GM12865 (cell line): ENCODE data around the gene LRRC59.
"Not testable (repeated sequence)": the region's sequence is repeated elsewhere in the genome, so short reads cannot be mapped to it uniquely, and the experiment has no call there.

Experiments
- DNase-seq: peaks from one replicate; pipeline ENCODE4 v3.0.0; 2010; ENCODE audit warnings: low read depth
- H3K4me3 ChIP-seq: 2 replicates; pipeline ENCODE4 v1.5.1; 2011; ENCODE audit warnings: mild to moderate bottlenecking, low read depth, low read length, control low read depth
- TF ChIP-seq, protein P1 (sequence below): IDR thresholded peaks from 2 replicates; pipeline ENCODE4 v1.5.1; 2011; ENCODE audit warnings: low read length, control low read depth, low read depth, inconsistent platforms; ENCODE audit not compliant: insufficient read depth; ENCODE audit errors: missing control alignments

The LRRC59 gene

DNA sequence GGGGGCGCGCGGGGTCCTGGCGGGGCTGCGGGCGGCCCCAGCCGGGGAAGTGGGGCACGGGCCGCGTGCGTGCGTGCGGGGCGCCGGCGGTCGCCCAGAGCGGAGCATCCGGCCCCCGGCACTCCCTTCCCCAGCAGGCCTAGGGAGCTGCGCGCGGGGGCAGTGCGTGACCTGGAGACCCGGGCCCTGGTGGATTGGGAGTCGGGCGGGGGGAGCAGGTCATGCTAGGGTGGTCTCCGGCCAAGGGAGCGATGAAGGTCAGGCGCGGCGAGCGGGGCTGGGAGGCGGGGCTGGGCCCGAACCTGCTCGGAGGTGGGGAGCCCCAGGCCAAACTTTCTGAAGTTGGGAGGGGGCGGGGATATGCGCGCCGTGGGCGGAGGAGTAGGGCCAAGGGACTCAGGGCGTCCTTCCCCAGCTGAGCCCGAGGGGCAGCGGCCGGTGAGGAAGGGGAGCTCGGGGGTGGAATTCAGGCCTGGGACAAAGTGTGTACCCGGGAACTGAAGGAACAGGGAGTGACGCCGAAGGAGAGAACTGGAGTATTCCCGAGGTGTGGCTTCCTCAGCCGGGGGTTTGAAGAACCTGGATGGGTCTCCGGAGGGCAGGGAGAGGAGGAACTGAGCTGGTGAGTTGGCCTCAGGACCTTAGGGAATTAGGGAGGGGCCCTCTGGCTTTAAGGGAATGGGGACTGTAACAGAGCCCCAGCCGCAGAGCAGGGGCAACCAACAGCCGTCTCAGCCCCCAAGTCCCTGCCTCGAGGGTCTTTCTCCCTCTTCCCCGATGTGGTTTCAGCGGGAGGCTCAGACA lies 50.8 kb downstream of the LRRC59 start:
- peak overlapping the region; percentile 73 for H3K4me3 ChIP-seq
- peak; percentile 57 for DNase-seq
- TF ChIP-seq, protein P1, sequence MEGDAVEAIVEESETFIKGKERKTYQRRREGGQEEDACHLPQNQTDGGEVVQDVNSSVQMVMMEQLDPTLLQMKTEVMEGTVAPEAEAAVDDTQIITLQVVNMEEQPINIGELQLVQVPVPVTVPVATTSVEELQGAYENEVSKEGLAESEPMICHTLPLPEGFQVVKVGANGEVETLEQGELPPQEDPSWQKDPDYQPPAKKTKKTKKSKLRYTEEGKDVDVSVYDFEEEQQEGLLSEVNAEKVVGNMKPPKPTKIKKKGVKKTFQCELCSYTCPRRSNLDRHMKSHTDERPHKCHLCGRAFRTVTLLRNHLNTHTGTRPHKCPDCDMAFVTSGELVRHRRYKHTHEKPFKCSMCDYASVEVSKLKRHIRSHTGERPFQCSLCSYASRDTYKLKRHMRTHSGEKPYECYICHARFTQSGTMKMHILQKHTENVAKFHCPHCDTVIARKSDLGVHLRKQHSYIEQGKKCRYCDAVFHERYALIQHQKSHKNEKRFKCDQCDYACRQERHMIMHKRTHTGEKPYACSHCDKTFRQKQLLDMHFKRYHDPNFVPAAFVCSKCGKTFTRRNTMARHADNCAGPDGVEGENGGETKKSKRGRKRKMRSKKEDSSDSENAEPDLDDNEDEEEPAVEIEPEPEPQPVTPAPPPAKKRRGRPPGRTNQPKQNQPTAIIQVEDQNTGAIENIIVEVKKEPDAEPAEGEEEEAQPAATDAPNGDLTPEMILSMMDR = no peak

DNA sequence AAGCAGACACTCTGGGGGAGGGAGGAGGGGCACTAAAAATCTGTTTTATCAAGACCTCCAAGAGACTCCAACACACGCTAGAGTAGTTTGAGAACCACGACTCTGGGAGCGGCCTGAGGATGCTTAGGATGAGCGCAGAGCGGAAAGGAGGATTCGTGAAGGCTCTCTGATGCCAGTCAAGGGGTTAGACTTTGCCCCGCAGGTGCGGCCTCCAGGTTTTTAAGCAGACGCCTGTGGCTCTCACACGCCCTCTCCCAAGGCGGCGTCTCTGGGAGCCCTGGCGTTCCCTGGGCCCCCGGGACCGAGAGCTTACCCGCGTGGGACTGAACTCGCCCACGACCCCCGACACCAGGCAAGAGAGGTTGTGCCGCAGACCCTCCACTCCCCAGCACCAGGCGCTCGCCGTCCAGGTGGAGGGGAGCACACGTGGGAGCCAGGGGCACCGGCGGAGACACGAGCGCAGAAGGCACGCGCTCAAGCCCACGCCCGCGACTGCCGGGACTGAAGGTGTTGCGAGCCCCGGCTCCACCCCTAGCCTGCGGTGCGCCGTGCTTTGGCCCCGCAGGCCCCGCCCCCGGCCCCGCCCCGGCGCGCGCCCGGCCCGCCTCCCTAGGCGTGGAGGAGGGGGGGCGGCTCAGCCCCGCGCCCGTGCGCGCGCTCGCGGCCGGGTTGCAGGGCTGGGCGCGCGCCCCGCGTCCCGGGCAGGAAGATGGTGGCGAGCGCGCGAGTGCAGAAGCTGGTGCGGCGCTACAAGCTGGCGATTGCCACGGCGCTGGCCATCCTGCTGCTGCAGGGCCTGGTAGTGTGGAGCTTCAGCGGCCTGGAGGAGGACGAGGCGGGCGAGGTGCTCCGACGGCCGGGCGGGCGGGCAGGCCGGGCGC lies 51.7 kb downstream of the LRRC59 start, which contains the start of gene XYLT2:
TSS of gene XYLT2 (plus strand) at position 695 of the 881 bp plus-strand sequence. CDS start at position 710, 15 bp downstream.
- H3K4me3 ChIP-seq = peak within 1 kb of the TSS; percentile 73
- TF ChIP-seq, protein P1 = no peak
- peak; percentile 94 for DNase-seq

DNA sequence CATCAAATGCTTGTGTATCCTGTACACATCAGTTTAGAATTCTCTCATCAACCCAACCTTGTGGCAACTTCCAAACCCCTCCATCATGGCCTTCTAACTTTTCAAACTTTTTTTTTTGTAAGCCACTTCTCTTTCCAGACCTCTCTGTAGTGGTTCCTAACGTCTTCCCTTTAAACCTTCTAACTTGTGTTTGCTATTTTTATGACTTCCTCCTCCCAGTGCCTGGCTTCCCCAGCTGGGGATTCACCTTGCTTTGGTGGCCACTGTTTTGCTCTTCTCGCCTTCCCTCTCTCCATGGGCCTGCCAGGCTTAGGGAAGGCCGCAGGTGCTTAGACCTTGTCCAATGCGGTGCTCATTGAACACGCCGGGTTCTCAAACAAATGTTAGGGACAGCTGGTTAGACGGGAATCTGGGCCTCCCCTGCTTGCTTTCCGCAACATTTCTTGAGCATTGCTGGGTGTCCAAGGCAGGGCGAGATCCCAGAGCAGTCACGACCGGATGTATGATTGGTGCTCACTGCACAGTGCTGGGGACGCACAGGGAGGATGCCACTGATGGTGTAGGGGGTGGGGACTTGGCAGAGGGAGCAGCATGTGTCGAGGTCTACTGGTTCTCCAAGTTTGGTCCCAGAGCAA lies 52.5 kb downstream of the LRRC59 start:
- TF ChIP-seq, protein P1 = no peak
- no peak overlapping the region for H3K4me3 ChIP-seq
- no peak for DNase-seq

DNA sequence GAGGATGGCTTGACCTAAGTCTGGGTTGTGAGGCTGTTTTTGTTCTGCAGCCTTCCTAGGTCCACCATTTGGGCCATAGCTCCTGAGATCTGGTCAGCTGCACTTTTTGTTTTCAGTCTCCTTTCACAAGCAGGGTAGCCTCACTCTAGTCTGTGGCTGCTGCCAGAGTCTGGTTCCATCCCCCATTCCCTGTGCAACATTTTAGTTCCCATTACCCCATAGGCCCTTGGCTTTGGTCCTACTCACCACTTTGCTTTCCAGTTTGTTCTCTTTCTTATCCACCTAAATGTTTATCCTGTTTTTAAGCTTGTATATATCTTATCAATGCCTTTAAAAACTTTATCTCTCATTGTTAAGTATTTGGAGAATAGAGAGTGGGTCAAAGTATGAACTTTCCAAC lies 57.9 kb downstream of the LRRC59 start:
- no peak overlapping the region for H3K4me3 ChIP-seq
- no peak for DNase-seq
- TF ChIP-seq, protein P1 = no peak

DNA sequence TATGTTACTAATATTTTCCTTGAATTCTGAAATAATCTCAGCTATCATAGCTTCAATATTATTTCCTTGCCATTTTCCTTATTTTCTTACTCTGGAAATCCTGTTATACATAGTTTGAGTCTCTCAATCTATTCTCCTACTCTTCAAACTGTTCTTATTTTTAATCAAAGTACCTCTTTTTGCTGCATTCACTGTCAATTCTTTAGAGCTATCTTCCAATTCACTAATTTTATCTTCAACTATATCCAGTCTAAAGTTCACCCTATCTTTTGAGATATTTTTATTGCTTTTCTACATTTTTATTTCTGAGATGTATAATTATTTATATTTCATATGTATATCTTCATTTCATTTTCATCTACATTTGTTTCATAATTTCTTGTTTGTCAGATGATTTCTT lies 58.7 kb downstream of the LRRC59 start:
- DNase-seq = no peak
- TF ChIP-seq, protein P1 = no peak
- no peak overlapping the region for H3K4me3 ChIP-seq

DNA sequence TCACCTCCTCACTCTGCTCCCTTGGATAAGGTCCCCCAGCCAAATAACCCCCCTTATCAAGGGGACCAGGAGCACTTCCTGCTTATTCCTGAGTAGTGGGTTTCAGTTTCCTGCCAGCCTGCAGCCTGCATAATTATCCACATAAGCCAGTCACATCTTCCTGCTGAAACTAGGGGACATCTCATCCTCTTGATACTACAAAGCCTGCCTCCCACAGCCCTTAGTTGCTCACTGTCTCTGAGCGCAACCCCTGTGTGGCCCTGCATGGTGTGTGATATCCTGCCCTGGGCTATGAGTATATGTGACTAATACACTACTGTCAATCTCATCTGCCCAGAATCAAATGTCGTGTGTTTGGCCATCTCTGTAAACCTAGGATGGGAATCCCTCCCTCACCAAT lies 59.4 kb downstream of the LRRC59 start:
- no peak for DNase-seq
- no peak overlapping the region for H3K4me3 ChIP-seq

DNA sequence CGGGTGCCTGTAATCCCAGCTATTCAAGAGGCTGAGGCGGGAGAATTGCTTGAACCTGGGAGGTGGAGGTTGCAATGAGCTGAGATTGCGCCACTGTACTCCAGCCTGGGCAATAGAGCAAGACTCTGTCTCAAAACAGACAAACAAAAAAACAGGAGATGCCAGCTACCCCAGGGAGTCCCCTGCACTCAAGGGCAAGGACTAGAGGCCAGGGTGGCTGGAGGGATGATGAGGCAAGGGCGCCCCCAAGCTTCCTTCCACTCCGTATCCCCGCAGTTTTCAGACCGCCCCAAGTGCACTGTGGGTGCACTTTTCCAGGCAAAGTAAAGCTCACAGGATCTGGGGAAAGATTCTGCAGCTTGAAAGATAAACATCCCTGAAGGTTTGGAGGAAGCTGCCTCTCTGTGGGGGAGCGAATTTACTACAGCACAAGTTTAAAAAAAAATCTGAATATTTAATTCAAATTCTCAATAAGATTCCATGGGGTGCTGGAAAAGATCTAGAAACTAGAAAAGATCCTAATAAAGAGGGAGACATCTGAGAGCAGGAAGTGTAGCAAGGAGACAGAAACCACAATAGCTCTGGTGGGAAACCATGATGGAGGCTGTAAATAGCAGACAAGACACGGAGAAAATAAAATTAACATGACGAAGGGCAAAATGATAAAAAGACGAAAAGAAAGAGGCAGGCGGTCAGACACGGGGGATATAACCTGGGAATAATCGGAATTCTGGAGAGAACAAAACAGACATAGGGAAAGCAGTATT lies 63.8 kb downstream of the LRRC59 start:
- not testable (repeated sequence) for H3K4me3 ChIP-seq, DNase-seq

More for the DNA sequence above, 59.4 kb downstream of the LRRC59 start:
- TF ChIP-seq, protein P1 = no peak
